Renal cortical epithelial cell (primary cell): ENCODE results near the gene LIN37. TPM values are rescaled to one million over a fixed set of nuclear protein-coding genes. Genes with fewer than 3 reads are reported as not detected.
"Not testable (repeated sequence)": the region's sequence is repeated elsewhere in the genome, so short reads cannot be mapped to it uniquely, and the experiment has no call there.

ENCODE experiments used
- DNase-seq: peaks from one replicate; pipeline ENCODE4 v3.0.0-alpha.2; 2011; ENCODE audit warnings: low read depth
- total RNA-seq: library from RNA; depleted of rRNA; stranded (reverse); fragments of >200 nt; gene quantifications from 2 replicates; pipeline ENCODE4 v1.2.3, GENCODE V29; 2014

Gene LIN37
- total RNA-seq, 1 donor from 2014 or later, result 6.4 TPM

DNA sequence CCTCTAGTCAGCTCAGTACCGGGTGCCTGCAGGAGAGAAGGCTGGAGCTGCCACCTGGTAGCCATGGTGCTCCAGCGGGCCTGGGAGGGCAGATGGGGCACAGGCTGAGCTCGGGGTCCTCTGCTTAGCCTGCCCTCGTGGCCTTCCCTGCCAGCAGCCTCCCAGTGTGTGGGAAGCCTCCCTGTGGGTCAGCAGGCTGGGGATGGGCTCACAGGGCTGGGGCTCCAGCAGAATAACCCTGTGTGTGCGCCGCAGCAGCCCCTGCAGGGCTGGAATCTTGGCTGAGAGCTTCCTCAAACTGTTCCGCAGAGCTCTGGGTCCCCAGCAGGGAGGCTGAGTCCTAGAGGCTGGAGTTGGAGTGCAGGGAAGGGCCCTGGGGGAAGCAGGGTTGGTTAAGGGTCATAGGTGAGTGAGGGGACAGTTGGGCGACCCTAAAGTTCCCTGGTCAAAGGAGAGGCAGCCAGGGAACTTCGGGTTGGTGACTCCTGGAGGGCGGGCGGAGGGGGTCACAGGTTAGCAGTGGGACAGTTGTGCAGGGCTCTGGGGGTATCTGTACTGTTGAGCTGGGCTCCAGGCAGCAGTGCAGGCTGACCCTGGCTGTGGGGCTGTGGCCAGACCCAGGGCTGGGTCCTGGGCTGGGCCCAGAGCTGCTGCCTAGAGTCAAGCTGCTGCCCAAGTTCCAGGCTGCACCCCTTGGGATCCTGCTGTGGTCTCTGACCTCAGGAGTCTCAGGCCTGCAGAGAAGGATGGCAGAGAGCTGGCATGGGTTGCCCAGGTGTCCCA lies 41.0 kb downstream of the LIN37 start:
- no peak for DNase-seq

DNA sequence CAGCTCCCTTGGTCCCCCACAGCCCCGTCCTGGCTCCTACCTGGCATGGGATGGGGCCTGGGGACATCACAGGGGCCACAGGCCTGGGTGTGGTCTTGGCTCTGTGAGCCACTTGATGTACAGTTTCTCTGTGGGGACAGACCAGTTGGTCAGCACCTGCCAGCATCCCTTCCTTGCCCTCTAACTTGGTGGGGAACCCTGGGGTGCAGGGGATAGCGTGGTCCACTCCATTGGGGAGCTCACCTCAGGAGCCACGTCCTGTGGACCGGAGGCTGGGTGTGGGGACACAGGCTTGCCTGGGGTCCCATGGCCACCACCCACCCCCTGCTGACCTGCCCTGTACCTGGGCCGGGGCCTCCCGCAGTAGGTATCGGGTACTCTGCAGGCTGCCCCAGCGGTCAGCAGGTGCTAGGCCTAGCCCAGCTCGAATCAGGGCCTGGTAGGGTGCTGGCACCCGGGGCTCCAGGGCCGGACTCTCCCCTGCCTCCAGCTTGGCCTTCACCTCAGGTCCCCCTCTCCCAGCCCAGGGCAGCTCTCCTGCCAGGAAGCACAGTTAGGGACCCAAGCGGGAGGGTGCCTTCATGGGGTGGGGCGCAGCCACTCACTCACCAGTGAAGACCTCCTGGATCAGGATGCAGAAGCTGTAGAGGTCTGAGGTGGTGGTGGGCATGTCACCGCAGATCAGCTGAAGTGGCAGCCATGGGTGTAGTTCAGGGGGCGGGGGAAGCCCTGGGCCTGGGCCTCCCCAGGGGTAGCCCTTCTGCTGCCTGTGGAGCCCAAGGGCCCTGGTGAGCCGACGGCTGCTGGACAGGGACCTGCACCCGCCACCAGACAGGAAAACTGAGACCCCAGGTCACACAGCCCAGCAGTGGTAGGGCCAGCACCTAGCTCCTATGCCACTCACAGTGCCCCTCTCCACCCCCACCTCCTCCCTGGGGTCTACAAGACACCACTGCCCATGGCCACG lies 41.9 kb downstream of the LIN37 start:
- no peak for DNase-seq

DNA sequence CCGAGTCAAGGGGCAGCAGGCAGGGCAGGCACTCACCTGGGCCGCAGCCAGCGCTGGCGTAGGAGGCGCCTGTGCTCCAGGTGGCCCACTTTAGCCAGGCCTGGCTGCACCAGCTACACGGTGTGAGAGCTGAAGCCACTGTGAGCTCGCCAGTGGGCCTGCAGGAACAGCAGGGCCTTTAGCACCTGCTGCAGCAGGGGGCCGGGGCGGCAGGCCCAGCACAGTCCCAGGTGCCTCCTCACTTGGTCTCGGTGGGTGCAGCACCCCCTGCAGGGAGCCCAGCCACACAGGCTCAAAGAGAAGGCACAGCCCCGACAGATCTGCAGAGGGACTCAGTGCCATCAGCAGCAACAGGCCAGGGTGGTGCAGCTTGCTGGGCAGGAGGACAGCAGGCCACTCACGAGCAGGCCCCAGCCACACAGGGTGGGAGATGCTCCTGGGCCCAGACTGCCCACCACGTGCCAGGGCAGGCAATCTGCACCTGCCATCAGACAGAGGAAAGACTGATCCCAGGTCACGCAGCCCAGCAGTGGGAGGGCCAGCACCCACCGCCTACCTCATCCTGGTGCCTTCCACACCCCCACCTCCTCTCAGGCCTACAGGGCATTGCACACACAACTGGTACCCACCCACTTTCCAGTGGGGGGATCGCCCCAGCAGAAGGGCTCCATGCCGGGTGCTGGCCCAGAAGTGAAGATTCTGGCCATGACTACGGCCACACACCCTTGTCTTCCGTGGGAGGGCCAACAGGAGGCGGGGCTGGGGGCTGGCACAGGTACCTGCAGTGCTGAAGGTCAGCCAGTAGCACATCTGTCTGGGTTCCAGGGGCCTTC lies 42.8 kb downstream of the LIN37 start:
- DNase-seq, result no peak

DNA sequence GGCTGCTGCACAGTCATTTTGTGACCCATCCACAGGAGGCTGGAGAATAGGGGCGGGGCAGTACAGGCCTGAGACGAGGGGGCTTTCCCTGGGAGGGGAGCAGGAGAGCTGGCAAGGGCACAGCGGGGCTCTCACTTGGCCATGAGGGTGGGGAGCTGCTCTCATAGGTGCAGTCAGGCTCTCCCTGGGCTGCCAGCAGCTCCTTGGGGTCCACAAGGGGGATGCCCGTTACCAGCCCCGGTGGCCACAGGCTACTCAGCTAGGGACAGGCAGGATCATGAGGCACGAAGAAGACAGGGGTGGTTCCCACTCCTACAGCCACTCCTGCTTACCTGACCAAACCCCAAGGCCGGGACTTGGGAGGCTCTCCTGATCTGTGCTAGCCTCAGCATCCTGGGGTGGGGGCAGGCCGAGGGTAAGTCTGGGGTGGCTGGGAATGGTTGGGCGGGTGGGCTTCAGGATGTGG lies 43.5 kb downstream of the LIN37 start:
- DNase-seq, result no peak

DNA sequence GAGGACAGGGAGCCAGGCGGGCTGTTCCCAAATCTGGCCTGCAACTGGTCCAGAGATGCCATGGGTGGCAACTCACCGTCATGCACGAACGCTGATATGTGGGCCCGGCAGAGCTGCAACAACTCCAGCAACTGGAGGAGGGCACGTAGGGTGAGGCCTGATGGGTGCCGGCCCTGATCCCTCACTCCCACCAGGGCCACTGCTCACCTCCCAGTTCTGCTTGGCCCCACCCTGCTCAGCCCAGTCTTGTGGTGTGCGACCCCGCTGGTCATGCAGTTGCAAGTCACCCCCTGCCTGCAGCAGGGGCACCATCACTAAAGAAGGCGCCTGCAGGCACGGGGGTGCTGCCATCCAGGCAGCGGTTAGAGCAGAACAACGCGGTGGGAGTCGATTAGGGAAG lies 43.9 kb downstream of the LIN37 start:
- DNase-seq, result no peak

DNA sequence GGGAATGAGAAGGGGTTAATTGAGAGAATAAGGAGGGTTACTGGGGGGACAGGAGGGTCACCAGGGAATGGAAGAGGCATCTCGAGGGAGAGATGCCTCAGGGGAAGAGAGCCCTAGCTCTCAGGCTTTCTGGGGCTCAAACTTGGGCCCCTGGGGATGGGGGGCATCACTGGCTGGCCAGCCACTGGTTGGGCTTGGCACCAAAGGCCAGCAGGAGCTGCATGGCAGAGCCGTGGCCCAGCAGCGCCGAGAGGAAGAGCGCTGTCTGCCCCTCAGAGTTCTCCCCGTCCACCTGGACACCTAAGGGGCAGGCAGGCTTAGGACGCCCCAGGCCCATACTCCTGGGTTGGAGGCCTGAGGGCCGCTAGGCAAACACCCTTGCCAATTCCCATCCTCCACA lies 44.5 kb downstream of the LIN37 start:
- DNase-seq, result no peak

DNA sequence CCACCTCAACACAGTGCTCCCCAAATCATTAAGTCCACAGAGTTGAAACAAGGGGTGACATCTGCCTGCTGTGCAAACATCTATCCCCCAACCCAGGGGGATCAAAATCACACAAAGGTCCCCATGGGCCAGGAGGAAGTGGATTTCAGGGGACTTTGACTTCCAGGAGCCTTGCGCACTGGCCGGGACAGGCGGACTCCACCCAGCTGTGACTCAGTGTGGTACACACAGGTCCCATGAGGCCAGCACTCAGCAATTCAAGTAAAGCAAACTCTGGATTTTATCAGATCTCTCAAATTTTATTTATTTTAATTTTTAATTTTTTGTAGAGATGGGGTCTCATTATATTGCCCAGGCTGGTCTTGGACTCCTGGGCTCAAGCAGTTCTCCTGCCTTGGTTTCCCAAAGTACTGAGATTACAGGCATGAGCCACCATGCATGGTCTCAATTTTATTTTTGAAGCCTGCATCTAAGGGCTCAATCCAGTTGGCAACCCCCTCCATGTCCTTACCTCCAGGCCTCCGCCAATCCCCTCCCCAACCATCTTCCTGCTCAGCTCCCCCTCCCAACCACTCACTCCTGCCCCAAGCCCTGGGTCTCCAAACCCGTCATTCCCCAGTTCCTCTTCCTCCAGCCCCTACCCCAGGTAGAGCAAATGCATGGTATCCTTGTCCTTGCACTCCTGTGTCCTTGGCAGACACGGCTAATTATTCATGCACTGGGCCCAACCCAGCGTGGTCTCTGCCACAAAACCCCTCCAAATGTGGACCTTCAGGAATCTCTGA lies 45.2 kb downstream of the LIN37 start:
- no peak for DNase-seq

DNA sequence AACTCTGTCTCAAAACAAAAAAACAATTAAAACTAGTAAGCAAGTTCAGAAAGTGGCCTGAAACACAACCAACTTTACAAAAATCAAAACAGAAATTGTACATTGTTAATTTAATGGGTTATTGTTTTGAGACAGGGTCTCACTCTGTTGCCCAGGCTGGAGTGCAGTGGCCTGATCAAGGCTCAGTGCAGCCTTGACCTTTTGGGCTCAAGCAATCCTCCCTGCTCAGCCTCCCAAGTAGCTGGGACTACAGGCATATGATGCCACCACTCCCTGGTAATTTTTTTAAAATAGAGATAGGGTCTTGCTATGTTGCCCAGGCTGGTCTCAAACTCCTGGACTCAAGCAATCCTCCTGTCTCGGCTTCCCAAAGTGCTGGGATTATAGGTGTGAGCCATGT lies 47.2 kb downstream of the LIN37 start:
- DNase-seq, result not testable (repeated sequence)

DNA sequence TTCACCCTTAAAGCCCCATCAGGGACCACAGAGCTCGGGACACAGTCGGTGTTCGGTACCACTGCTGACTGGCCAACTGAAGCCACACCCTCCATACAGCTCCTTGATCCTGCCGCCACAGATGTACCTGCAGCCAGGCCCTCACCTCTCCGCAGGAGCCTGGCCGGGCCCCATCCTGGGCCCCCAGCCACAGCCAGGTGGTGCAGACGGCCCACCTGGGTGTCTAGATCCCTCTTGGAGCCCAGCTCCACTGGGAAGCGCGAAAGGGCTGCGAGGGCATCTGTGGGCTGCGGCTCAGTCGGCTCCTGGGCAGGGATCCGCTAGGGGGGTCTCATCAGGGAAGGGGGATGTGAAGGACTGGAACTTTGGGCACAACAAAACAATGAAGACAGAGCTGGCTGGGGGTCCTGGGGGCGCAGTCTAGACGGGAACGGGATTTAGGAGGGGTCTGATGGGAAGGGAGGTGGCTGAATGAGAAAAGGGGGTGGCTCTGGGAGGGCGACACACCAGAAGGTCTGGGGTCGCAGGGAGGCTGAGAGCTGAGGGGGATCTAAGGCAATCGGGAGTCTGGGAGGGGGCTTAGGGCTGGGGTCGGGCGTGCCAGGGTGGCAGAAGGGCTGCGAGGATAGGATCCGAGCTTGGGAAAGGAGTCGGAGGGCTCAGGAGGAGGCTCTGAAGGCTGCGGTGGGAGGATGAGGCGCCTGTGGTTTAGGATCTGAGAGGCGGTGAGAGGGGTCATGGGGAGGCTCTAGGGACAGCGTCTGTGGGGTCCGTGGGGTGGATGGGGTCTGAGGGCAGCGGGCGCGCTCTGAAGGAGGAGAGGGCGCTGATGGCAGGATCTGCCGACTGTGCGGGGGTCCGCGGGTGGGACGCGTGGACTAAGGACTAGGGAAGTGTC lies 48.5 kb downstream of the LIN37 start:
- DNase-seq, result no peak

DNA sequence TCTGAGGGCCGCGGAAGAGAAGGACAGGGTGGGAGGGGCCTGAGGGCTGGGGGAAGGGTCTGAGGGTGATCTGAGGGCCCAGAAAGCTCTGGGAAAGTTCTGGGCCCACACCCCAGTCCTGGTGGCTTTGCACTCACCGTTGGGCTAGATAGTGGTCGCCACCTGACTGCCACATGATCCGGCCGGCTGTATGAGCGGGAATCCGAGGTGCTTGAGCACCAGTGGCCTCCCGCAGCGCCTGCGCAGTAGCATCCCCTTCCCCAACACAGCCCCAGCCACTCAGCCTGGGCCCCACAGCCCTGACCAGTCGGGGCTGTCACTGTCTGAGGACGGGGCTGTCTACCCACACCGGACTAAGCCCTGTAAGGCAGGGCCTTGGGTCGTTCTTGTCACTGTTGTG lies 49.3 kb downstream of the LIN37 start:
- DNase-seq, result no peak

DNA sequence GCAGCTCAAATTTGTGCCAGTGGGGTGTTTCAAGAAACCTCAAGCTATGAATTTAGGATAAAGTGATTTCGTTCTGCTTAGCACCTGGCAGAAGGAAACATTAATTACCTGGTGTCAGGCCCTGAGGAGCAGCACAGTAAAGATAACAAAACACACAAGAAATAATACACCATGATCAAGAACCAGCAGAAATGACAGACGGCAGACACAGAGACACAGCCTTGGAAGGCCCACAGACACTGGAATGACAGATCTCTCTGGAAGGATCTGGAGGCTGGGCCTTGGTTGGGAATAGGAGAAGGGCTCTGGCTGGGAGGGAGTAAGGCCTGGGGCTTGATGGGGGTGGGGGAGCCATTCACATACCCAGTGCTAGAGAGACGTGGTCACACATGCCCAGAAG lies 53.5 kb downstream of the LIN37 start:
- DNase-seq, result no peak

Other genes starting within 250 kb of the LIN37 start
- gene DMKN, start 234.9 kb upstream of the LIN37 start, total RNA-seq, result 52.7 and 144 TPM in 2 replicates
- gene SBSN, start 220.3 kb upstream of the LIN37 start, total RNA-seq, result 0.05 TPM in 1 of 2 replicates, not detected in the other
- gene GAPDHS, start 215.1 kb upstream of the LIN37 start, total RNA-seq, result not detected in 2 replicates
- gene TMEM147, start 202.9 kb upstream of the LIN37 start, total RNA-seq, result 76.1 and 93.6 TPM in 2 replicates
- not detected in 2 replicates for gene ATP4A, start 184.9 kb upstream of the LIN37 start, total RNA-seq
- gene PMIS2, start 162.4 kb upstream of the LIN37 start, total RNA-seq, result not detected in 2 replicates
- gene HAUS5, start 135.8 kb upstream of the LIN37 start, total RNA-seq, result 5.1 and 6.4 TPM in 2 replicates
- 38.9 and 40.0 TPM in 2 replicates for gene RBM42, start 119.5 kb upstream of the LIN37 start, total RNA-seq
- not detected in 2 replicates for gene ETV2, start 106.8 kb upstream of the LIN37 start, total RNA-seq
- gene COX6B1, start 100.3 kb upstream of the LIN37 start, total RNA-seq, result 385 and 691 TPM in 2 replicates
- not detected in 2 replicates for gene UPK1A, start 82.1 kb upstream of the LIN37 start, total RNA-seq
- not detected in 2 replicates for gene ZBTB32, start 44.0 kb upstream of the LIN37 start, total RNA-seq
- gene KMT2B, start 30.6 kb upstream of the LIN37 start, total RNA-seq, result 4.2 and 26.3 TPM in 2 replicates
- 0.52 and 1.8 TPM in 2 replicates for gene IGFLR1, start 6.1 kb upstream of the LIN37 start, total RNA-seq
- 5.6 and 7.2 TPM in 2 replicates for gene U2AF1L4, start 3.2 kb upstream of the LIN37 start, total RNA-seq
- 23.5 and 24.7 TPM in 2 replicates for gene PSENEN, start 2.9 kb upstream of the LIN37 start, total RNA-seq
- gene HSPB6, start 8.5 kb downstream of the LIN37 start, total RNA-seq, result 0.52 and 0.65 TPM in 2 replicates
- 4.0 and 7.7 TPM in 2 replicates for gene PROSER3, start 9.6 kb downstream of the LIN37 start, total RNA-seq
- gene ARHGAP33, start 27.0 kb downstream of the LIN37 start, total RNA-seq, result 0.17 and 5.1 TPM in 2 replicates
- 0.20 TPM in 1 of 2 replicates, not detected in the other for gene PRODH2, start 64.3 kb downstream of the LIN37 start, total RNA-seq
- not detected in 2 replicates for gene NPHS1, start 103.9 kb downstream of the LIN37 start, total RNA-seq
- not detected in 2 replicates for gene KIRREL2, start 108.3 kb downstream of the LIN37 start, total RNA-seq
- gene APLP1, start 120.0 kb downstream of the LIN37 start, total RNA-seq, result 0.52 and 2.9 TPM in 2 replicates
- 4.2 and 8.7 TPM in 2 replicates for gene NFKBID, start 152.0 kb downstream of the LIN37 start, total RNA-seq
- gene HCST, start 154.0 kb downstream of the LIN37 start, total RNA-seq, result not detected in 2 replicates
- not detected in 2 replicates for gene TYROBP, start 159.7 kb downstream of the LIN37 start, total RNA-seq
- gene LRFN3, start 187.8 kb downstream of the LIN37 start, total RNA-seq, result 0.52 and 6.3 TPM in 2 replicates
- gene SDHAF1, start 246.6 kb downstream of the LIN37 start, total RNA-seq, result 9.4 and 10.4 TPM in 2 replicates